Neural cell (in vitro differentiated cells): Measurements from ENCODE around the gene ZBTB44. TPM values are rescaled to one million over a fixed set of nuclear protein-coding genes. Genes with fewer than 3 reads are reported as not detected.

ENCODE experiments used
- H2AFZ ChIP-seq: fragments of 200-600, 300-800 bp; sonication (generic), shearing (Covaris generic); 2 replicates; pipeline ENCODE4 v1.6.0; 2014; ENCODE audit warnings: low read depth, mild to moderate bottlenecking, antibody characterized with exemption, low read length, moderate library complexity
- H3F3A ChIP-seq: fragments of 200-600 bp; shearing (Covaris generic); 2 replicates; pipeline ENCODE4 v1.6.1; 2016; ENCODE audit warnings: mild to moderate bottlenecking, moderate library complexity, mixed read lengths, antibody characterized with exemption, low read length; ENCODE audit not compliant: insufficient read depth, poor library complexity, severe bottlenecking
- H3K27ac ChIP-seq: fragments of 200-600, 300-800 bp; sonication (generic), shearing (Covaris generic); 2 replicates; pipeline ENCODE4 v1.5.1; 2014; ENCODE audit warnings: mild to moderate bottlenecking, low read length, moderate library complexity
- H3K27me3 ChIP-seq: fragments of 300-800, 200-600 bp; sonication (generic), shearing (Covaris generic); 2 replicates; pipeline ENCODE4 v1.6.0; 2014; ENCODE audit warnings: mild to moderate bottlenecking, low read depth, low read length, moderate library complexity; ENCODE audit not compliant: insufficient read depth
- H3K36me3 ChIP-seq: fragments of 300-800, 200-600 bp; sonication (generic), shearing (Covaris generic); 2 replicates; pipeline ENCODE4 v1.5.1; 2014; ENCODE audit warnings: mild to moderate bottlenecking, antibody characterized with exemption, low read length, moderate library complexity; ENCODE audit not compliant: insufficient read depth
- H3K4me2 ChIP-seq: fragments of 300-800, 200-600 bp; sonication (generic), shearing (Covaris generic); 2 replicates; pipeline ENCODE4 v1.6.0; 2014; ENCODE audit warnings: mild to moderate bottlenecking, low read length
- H3K4me3 ChIP-seq: fragments of 300-800, 200-600 bp; sonication (generic), shearing (Covaris generic); 2 replicates; pipeline ENCODE4 v1.5.1; 2014; ENCODE audit warnings: mild to moderate bottlenecking, low read length, moderate library complexity
- H3K79me2 ChIP-seq: fragments of 200-600 bp; shearing (Covaris generic); replicated peaks from 2 replicates; pipeline ENCODE4 v1.6.0; 2014; ENCODE audit warnings: mild to moderate bottlenecking, low read length, moderate library complexity; ENCODE audit not compliant: insufficient read depth
- H3K9ac ChIP-seq: fragments of 300-800, 200-600 bp; sonication (generic), shearing (Covaris generic); 2 replicates; pipeline ENCODE4 v1.6.1; 2016; ENCODE audit warnings: mild to moderate bottlenecking, low read length, mixed read lengths
- H3K9me2 ChIP-seq: fragments of 200-600 bp; shearing (Covaris generic); 2 replicates; pipeline ENCODE4 v1.6.1; 2016; ENCODE audit warnings: mild to moderate bottlenecking, low read length, mixed read lengths; ENCODE audit not compliant: insufficient read depth
- H3K9me3 ChIP-seq: fragments of 200-600, 300-800 bp; sonication (generic), shearing (Covaris generic); 2 replicates; pipeline ENCODE4 v1.6.1; 2016; ENCODE audit warnings: mild to moderate bottlenecking, mixed run types, low read length, moderate library complexity, mixed read lengths
- H4K20me1 ChIP-seq: fragments of 200-600 bp; shearing (Covaris generic); 2 replicates; pipeline ENCODE4 v1.6.1; 2016; ENCODE audit warnings: mild to moderate bottlenecking, mixed run types; ENCODE audit not compliant: insufficient read depth
- EP300 ChIP-seq: fragments of 450-650 bp; conservative IDR thresholded peaks from 2 replicates; pipeline ENCODE4 v1.6.1; 2014; ENCODE audit warnings: antibody characterized with exemption, mild to moderate bottlenecking, moderate library complexity; ENCODE audit not compliant: poor library complexity, severe bottlenecking
- EZH2 ChIP-seq: fragments of 200-600, 300-800 bp; shearing (Covaris generic), sonication (generic); IDR thresholded peaks from 2 replicates; pipeline ENCODE4 v1.6.1; 2014; ENCODE audit warnings: antibody characterized with exemption, low read length, borderline replicate concordance, mild to moderate bottlenecking; ENCODE audit not compliant: insufficient read depth, poor library complexity, severe bottlenecking
- MXI1 ChIP-seq: fragments of 450-650 bp; conservative IDR thresholded peaks from 2 replicates; pipeline ENCODE4 v1.6.1; 2014; ENCODE audit warnings: antibody characterized with exemption, mild to moderate bottlenecking; ENCODE audit not compliant: poor library complexity, severe bottlenecking
- POLR2AphosphoS5 ChIP-seq: IDR thresholded peaks from 2 replicates; pipeline ENCODE4 v1.6.1; 2012
- RAD21 ChIP-seq: fragments of 450-650 bp; conservative IDR thresholded peaks from 2 replicates; pipeline ENCODE4 v1.6.1; 2014; ENCODE audit warnings: antibody characterized with exemption, mild to moderate bottlenecking, moderate library complexity
- SMC3 ChIP-seq: fragments of 450-650 bp; conservative IDR thresholded peaks from 2 replicates; pipeline ENCODE4 v1.6.1; 2014; ENCODE audit warnings: antibody characterized with exemption, mild to moderate bottlenecking, moderate library complexity; ENCODE audit not compliant: poor library complexity
- TAF1 ChIP-seq: IDR thresholded peaks from 2 replicates; pipeline ENCODE4 v1.6.1; 2012; ENCODE audit warnings: low read depth
- polyA plus RNA-seq: library from polyadenylated mRNA; depleted of rRNA; stranded (reverse); fragments of >200 nt; gene quantifications from 2 replicates; pipeline ENCODE4 v1.2.3, GENCODE V29; 2014
- TF ChIP-seq, protein P1 (sequence below): fragments of 450-650 bp; IDR thresholded peaks from 2 replicates; pipeline ENCODE4 v1.5.1; 2014; ENCODE audit warnings: antibody characterized with exemption, mild to moderate bottlenecking, moderate library complexity; ENCODE audit not compliant: poor library complexity, severe bottlenecking
- TF ChIP-seq, protein P2 (sequence below): IDR thresholded peaks from 2 replicates; pipeline ENCODE4 v1.6.1; 2012; ENCODE audit warnings: borderline replicate concordance

Gene ZBTB44
- polyA plus RNA-seq, 1 donor from 2014 or later: 23.3 TPM

DNA sequence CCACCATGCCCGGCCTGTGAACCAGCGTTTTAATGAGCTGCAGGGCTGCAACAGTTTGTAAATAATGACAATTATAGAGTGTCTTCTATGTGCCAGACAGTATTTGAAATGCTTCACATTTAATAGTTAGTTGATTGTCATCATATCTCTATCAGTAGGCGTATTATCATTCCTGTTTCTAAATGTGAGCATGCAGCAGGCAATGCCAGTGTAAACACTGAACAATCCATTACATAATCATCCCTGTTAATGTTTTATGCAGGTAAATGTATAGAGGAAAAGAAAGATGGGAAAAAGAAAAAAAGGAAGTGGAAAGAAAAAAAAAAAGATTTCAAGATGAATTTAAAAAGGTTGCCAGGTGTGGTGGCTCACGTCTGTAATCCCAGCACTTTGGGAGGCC is 52.3 kb downstream of the ZBTB44 start:
- H3K27me3 ChIP-seq: no peaks in the 10 kb centered on the region
- no peaks in the 10 kb centered on the region for H3K9me2 ChIP-seq
- no peak overlapping the region for H2AFZ ChIP-seq
- peaks cover 4% of the 10 kb centered on the region for H3K36me3 ChIP-seq
- no peaks in the 10 kb centered on the region for H4K20me1 ChIP-seq
- no peaks in the 10 kb centered on the region for H3K9me3 ChIP-seq
- H3K4me3 ChIP-seq: no peak overlapping the region
- H3K9ac ChIP-seq: no peak overlapping the region
- H3F3A ChIP-seq: no peaks in the 10 kb centered on the region
- TF ChIP-seq, protein P1, sequence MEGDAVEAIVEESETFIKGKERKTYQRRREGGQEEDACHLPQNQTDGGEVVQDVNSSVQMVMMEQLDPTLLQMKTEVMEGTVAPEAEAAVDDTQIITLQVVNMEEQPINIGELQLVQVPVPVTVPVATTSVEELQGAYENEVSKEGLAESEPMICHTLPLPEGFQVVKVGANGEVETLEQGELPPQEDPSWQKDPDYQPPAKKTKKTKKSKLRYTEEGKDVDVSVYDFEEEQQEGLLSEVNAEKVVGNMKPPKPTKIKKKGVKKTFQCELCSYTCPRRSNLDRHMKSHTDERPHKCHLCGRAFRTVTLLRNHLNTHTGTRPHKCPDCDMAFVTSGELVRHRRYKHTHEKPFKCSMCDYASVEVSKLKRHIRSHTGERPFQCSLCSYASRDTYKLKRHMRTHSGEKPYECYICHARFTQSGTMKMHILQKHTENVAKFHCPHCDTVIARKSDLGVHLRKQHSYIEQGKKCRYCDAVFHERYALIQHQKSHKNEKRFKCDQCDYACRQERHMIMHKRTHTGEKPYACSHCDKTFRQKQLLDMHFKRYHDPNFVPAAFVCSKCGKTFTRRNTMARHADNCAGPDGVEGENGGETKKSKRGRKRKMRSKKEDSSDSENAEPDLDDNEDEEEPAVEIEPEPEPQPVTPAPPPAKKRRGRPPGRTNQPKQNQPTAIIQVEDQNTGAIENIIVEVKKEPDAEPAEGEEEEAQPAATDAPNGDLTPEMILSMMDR: no peak
- no peak for TF ChIP-seq EZH2
- TF ChIP-seq TAF1: no peak
- no peak for TF ChIP-seq RAD21
- no peak for TF ChIP-seq MXI1
- no peak for TF ChIP-seq EP300
- TF ChIP-seq POLR2AphosphoS5: no peak
- TF ChIP-seq SMC3: no peak
- TF ChIP-seq, protein P2, sequence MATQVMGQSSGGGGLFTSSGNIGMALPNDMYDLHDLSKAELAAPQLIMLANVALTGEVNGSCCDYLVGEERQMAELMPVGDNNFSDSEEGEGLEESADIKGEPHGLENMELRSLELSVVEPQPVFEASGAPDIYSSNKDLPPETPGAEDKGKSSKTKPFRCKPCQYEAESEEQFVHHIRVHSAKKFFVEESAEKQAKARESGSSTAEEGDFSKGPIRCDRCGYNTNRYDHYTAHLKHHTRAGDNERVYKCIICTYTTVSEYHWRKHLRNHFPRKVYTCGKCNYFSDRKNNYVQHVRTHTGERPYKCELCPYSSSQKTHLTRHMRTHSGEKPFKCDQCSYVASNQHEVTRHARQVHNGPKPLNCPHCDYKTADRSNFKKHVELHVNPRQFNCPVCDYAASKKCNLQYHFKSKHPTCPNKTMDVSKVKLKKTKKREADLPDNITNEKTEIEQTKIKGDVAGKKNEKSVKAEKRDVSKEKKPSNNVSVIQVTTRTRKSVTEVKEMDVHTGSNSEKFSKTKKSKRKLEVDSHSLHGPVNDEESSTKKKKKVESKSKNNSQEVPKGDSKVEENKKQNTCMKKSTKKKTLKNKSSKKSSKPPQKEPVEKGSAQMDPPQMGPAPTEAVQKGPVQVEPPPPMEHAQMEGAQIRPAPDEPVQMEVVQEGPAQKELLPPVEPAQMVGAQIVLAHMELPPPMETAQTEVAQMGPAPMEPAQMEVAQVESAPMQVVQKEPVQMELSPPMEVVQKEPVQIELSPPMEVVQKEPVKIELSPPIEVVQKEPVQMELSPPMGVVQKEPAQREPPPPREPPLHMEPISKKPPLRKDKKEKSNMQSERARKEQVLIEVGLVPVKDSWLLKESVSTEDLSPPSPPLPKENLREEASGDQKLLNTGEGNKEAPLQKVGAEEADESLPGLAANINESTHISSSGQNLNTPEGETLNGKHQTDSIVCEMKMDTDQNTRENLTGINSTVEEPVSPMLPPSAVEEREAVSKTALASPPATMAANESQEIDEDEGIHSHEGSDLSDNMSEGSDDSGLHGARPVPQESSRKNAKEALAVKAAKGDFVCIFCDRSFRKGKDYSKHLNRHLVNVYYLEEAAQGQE: no peak
- H3K4me2 ChIP-seq: no peak overlapping the region
- H3K79me2 ChIP-seq: no peaks in the 10 kb centered on the region
- H3K27ac ChIP-seq: no peak overlapping the region

GRCh38 chr11:130261571-130261970 is 53.1 kb downstream of the ZBTB44 start:
- no peaks in the 10 kb centered on the region for H3K27me3 ChIP-seq
- no peak overlapping the region for H3K4me2 ChIP-seq
- H3K9ac ChIP-seq: no peak overlapping the region
- no peaks in the 10 kb centered on the region for H3F3A ChIP-seq
- H4K20me1 ChIP-seq: no peaks in the 10 kb centered on the region
- TF ChIP-seq SMC3: no peak
- TF ChIP-seq POLR2AphosphoS5: no peak
- no peak for TF ChIP-seq EZH2
- no peak for TF ChIP-seq EP300
- no peak for TF ChIP-seq RAD21
- no peak for TF ChIP-seq TAF1
- TF ChIP-seq, protein P1: no peak
- TF ChIP-seq, protein P2: no peak
- TF ChIP-seq MXI1: no peak
- no peak overlapping the region for H3K27ac ChIP-seq
- no peaks in the 10 kb centered on the region for H3K9me2 ChIP-seq
- no peaks in the 10 kb centered on the region for H3K9me3 ChIP-seq
- no peak overlapping the region for H3K4me3 ChIP-seq
- H2AFZ ChIP-seq: no peak overlapping the region
- H3K79me2 ChIP-seq: no peaks in the 10 kb centered on the region
- peaks cover 4% of the 10 kb centered on the region for H3K36me3 ChIP-seq
